CD4-positive, alpha-beta T cell treated with Interleukin-15 for 1 hour (primary cell): Measurements from ENCODE around the gene TRAPPC12.

Source experiments
- DNase-seq: peaks from one replicate; pipeline ENCODE4 v3.0.0-alpha.2; 2020

Gene TRAPPC12

GRCh38 chr2:3517948-3518495, 138.5 kb downstream of the TRAPPC12 start:
- no peak for DNase-seq

- peak; percentile 99 for DNase-seq
These were observed 139.2 kb downstream of the TRAPPC12 start for GRCh38 chr2:3518496-3519254.

GRCh38 chr2:3519255-3520205, 140.0 kb downstream of the TRAPPC12 start, which contains the start of gene ADI1:
Gene ADI1, minus strand, starts transcription at chr2:3519531. Its CDS starts 44 bp downstream, at chr2:3519487.
- DNase-seq: peak; percentile 75

- DNase-seq: no peak
These were observed 141.1 kb downstream of the TRAPPC12 start for GRCh38 chr2:3520591-3520990.

- DNase-seq: no peak
These were observed 143.5 kb downstream of the TRAPPC12 start for GRCh38 chr2:3522961-3523421.

GRCh38 chr2:3523551-3524041, 144.1 kb downstream of the TRAPPC12 start:
- no peak for DNase-seq

GRCh38 chr2:3526871-3527270, 147.4 kb downstream of the TRAPPC12 start:
- no peak for DNase-seq

- no peak for DNase-seq
These were observed 148.6 kb downstream of the TRAPPC12 start for GRCh38 chr2:3527886-3528785.
